ENCODE data around the gene FAM161B.

- TF ChIP-seq JUN (IDR thresholded peaks at IDR 0.05): no peak
- TF ChIP-seq, protein P1, sequence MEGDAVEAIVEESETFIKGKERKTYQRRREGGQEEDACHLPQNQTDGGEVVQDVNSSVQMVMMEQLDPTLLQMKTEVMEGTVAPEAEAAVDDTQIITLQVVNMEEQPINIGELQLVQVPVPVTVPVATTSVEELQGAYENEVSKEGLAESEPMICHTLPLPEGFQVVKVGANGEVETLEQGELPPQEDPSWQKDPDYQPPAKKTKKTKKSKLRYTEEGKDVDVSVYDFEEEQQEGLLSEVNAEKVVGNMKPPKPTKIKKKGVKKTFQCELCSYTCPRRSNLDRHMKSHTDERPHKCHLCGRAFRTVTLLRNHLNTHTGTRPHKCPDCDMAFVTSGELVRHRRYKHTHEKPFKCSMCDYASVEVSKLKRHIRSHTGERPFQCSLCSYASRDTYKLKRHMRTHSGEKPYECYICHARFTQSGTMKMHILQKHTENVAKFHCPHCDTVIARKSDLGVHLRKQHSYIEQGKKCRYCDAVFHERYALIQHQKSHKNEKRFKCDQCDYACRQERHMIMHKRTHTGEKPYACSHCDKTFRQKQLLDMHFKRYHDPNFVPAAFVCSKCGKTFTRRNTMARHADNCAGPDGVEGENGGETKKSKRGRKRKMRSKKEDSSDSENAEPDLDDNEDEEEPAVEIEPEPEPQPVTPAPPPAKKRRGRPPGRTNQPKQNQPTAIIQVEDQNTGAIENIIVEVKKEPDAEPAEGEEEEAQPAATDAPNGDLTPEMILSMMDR (IDR thresholded peaks at IDR 0.05): no peak
- TF ChIP-seq, protein P2, sequence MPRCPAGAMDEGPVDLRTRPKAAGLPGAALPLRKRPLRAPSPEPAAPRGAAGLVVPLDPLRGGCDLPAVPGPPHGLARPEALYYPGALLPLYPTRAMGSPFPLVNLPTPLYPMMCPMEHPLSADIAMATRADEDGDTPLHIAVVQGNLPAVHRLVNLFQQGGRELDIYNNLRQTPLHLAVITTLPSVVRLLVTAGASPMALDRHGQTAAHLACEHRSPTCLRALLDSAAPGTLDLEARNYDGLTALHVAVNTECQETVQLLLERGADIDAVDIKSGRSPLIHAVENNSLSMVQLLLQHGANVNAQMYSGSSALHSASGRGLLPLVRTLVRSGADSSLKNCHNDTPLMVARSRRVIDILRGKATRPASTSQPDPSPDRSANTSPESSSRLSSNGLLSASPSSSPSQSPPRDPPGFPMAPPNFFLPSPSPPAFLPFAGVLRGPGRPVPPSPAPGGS (IDR thresholded peaks at IDR 0.05): no peak
- no peak for TF ChIP-seq RAD21 (conservative IDR thresholded peaks at IDR 0.05 in 1 of 2, IDR thresholded peaks at IDR 0.05 in 1 of 2)
- TF ChIP-seq HDAC2 (IDR thresholded peaks at IDR 0.05): no peak
- no peak for TF ChIP-seq EP300 (IDR thresholded peaks at IDR 0.05)
- no peak for TF ChIP-seq USF2 (IDR thresholded peaks at IDR 0.05)
- TF ChIP-seq POLR2A (IDR thresholded peaks at IDR 0.05; ENCODE audit: low read length): no peak
- TF ChIP-seq TP53 (CRISPR knock-in tag; IDR thresholded peaks at IDR 0.05): no peak
- TF ChIP-seq HOXA7 (CRISPR knock-in tag; IDR thresholded peaks at IDR 0.05): no peak
- no peak for TF ChIP-seq REST (IDR thresholded peaks at IDR 0.05)
- TF ChIP-seq HMGXB4 (CRISPR knock-in tag; IDR thresholded peaks at IDR 0.05; ENCODE audit: borderline replicate concordance): no peak
- TF ChIP-seq RNF2 (IDR thresholded peaks at IDR 0.05; ENCODE audit: borderline replicate concordance, low read depth): no peak
Measured at GRCh38 chr14:73976125-73976524, 26.2 kb upstream of the FAM161B start.

Measured in A549 (cell line).